Measurements from ENCODE around the gene IP6K2.

IP6K2 gene

DNA sequence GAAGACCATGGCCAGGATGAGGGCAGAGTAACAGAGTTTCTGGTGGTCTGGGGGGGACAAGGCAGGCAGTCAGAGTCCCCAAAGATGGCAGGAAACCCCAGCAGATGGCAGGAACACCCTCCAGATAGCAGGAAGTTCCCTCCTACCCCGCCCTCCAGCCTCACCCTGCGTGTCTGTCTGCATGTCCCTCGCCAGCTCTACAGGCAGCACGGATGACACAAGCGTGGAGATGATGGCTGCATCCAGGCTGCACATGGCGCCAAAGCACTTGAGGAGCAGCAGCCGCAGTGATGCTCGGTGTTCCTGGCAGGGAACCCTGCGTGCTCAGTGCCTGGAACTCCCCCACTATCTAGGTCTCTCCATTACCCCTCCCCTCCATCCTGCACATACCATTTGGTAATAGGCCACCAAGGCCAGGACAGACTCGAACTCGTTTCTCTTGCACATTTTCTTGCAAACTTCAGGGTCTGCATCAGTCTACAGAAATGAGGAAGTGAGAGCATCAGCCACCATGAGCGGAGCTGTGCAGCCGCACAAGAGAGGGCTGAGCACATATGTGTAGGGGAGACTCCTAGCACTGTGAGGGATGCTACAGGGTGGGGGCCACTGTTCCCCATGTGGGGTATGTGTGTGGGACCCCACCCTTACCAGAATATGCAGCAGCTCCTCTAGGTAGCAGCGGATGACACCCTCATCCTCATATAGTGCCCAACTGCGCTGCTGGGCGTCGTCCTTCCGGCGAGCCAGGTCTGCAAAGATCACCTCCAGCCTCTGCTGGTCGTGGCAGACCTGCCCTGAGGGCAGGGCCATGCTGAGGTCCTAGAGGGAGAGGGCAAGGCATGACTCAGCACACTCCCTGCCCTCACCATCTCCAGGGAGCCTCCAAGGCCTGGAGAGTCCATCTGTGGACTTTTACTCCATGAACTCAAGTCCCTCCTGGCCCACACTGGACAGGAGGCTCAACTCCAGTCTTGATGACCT is 37.3 kb downstream of the IP6K2 start:
- no peak for DNase-seq (ENCODE audit: low read depth, low spot score)
- H3K4me3 ChIP-seq (ENCODE audit: low read length) = no peak overlapping the region

GRCh38 chr3:48678566-48679380 is 38.2 kb downstream of the IP6K2 start:
- no peak overlapping the region for H3K4me3 ChIP-seq (ENCODE audit: low read length)

GRCh38 chr3:48678056-48678455 is 39.0 kb downstream of the IP6K2 start:
- no peak for DNase-seq (ENCODE audit: low read depth, low spot score)
- H3K4me3 ChIP-seq (ENCODE audit: low read length) = no peak overlapping the region

More at GRCh38 chr3:48678566-48679380, 38.2 kb downstream of the IP6K2 start:
- no peak for DNase-seq (ENCODE audit: low read depth, low spot score)

- H3K4me3 ChIP-seq (ENCODE audit: low read length) = no peak overlapping the region
- DNase-seq (ENCODE audit: low read depth, low spot score) = no peak
These were observed 42.5 kb downstream of the IP6K2 start for GRCh38 chr3:48674505-48674904.

- H3K4me3 ChIP-seq (ENCODE audit: low read length) = no peak overlapping the region
- DNase-seq (ENCODE audit: low read depth, low spot score) = no peak
These were observed 44.5 kb downstream of the IP6K2 start for GRCh38 chr3:48672522-48672921.

- no peak for DNase-seq (ENCODE audit: low read depth, low spot score)
These were observed 52.1 kb downstream of the IP6K2 start for GRCh38 chr3:48664929-48665328.

GRCh38 chr3:48664313-48664644 is 52.7 kb downstream of the IP6K2 start:
- DNase-seq (ENCODE audit: low read depth, low spot score) = no peak
- no peak overlapping the region for H3K4me3 ChIP-seq (ENCODE audit: low read length)

More at GRCh38 chr3:48664929-48665328, 52.1 kb downstream of the IP6K2 start:
- H3K4me3 ChIP-seq (ENCODE audit: low read length) = no peak overlapping the region

- no peak overlapping the region for H3K4me3 ChIP-seq (ENCODE audit: low read length)
- no peak for DNase-seq (ENCODE audit: low read depth, low spot score)
These were observed 53.3 kb downstream of the IP6K2 start for GRCh38 chr3:48663489-48664312.

- no peak for DNase-seq (ENCODE audit: low read depth, low spot score)
- H3K4me3 ChIP-seq (ENCODE audit: low read length) = peak within 1 kb of the TSS; percentile 47
These were observed 54.1 kb downstream of the IP6K2 start, which contains the start of gene CELSR3 for GRCh38 chr3:48662753-48663488. Gene CELSR3, minus strand, starts transcription at chr3:48662886. Its CDS starts 252 bp downstream, at chr3:48662634.

DNA sequence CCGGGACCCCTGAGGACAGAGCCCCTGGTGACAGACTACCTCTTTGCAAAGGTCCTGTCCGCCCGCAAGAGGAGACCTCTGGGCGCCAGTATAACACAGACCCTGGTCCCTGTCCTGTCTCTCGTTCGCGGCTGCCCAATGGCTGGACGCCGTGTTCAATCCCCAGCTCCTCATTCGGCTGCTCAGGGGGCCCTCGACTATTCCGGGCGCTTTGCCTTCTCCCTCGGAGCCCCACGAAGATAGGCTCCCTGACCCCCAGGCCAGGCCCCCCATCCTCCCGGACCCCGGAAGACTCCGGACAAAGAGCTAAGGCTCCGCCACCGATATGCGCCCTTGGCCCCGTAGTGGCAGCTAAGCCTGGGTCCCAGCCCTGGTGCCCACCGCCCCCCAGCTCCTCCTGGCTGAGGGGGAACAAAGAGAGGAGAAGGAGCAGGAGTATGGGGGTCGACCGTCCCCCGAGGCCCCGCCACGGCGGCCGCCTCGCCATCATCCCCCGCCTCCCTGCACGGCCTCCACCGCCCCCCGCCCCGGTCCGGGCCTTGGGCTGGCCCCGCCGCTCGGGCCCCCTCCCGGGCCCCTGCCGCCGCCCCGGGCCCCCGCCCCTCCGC is 54.8 kb downstream of the IP6K2 start:
- H3K4me3 ChIP-seq (ENCODE audit: low read length) = peak overlapping the region; percentile 47

GRCh38 chr3:48661501-48662144 is 55.4 kb downstream of the IP6K2 start:
- peak overlapping the region; percentile 47 for H3K4me3 ChIP-seq (ENCODE audit: low read length)
- DNase-seq (ENCODE audit: low read depth, low spot score) = peak; percentile 51

More for the DNA sequence above, 54.8 kb downstream of the IP6K2 start:
- DNase-seq (ENCODE audit: low read depth, low spot score) = no peak

GRCh38 chr3:48660800-48661400 is 56.1 kb downstream of the IP6K2 start:
- DNase-seq (ENCODE audit: low read depth, low spot score) = no peak
- no peak overlapping the region for H3K4me3 ChIP-seq (ENCODE audit: low read length)

DNA sequence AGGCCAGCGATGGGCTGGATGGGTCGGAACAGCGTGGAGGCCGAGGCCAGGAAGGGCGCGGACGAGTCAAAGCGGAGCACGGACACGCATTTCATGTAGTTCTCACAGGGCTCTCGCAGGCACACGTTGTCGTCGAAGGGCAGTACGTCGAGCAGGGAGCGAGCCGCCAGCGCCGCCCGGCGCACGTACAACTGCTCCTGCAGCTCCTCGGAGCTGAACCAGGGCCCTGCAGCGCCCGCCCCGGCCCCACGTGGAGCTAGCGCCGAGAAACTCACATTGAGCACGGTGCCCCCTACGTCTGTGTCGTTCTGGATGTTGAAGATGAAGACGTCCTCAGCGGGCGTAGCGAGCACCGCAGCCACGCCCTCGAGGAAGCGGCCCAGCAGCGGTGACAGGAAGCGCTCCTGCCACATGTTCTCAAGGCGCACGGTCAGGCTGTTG is 60.2 kb downstream of the IP6K2 start:
- DNase-seq (ENCODE audit: low read depth, low spot score) = peak; percentile 68
- H3K4me3 ChIP-seq (ENCODE audit: low read length) = peak overlapping the region; percentile 63

- peak; percentile 76 for DNase-seq (ENCODE audit: low read depth, low spot score)
- peak overlapping the region; percentile 63 for H3K4me3 ChIP-seq (ENCODE audit: low read length)
These were observed 60.8 kb downstream of the IP6K2 start for GRCh38 chr3:48656061-48656840.

DNA sequence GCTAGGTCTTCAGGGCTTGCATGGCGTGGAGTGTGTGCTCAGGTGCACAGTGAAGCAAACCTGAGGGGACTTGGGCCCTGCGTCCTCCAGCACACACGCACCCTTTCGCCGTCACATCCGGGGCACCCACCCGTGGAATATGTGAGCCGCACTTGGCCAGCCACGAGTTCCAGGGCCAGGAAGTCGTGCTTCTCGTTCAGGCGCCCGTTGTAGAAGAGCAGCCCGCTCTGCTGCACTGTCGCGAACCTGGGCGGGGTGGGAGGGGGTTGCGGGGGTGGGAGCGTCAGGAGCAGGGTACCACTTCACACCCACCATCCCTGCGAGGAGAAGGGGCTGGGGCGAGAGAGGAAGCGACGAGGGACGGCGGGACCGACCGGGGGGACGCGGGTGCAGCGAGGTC is 61.4 kb downstream of the IP6K2 start:
- DNase-seq (ENCODE audit: low read depth, low spot score) = peak; percentile 18
- peak overlapping the region; percentile 63 for H3K4me3 ChIP-seq (ENCODE audit: low read length)

- H3K4me3 ChIP-seq (ENCODE audit: low read length) = peak overlapping the region; percentile 63
- no peak for DNase-seq (ENCODE audit: low read depth, low spot score)
These were observed 62.0 kb downstream of the IP6K2 start for GRCh38 chr3:48655063-48655462.

Data from Jurkat, Clone E6-1 (cell line).